ENCODE results near the gene VAPA.

DNA sequence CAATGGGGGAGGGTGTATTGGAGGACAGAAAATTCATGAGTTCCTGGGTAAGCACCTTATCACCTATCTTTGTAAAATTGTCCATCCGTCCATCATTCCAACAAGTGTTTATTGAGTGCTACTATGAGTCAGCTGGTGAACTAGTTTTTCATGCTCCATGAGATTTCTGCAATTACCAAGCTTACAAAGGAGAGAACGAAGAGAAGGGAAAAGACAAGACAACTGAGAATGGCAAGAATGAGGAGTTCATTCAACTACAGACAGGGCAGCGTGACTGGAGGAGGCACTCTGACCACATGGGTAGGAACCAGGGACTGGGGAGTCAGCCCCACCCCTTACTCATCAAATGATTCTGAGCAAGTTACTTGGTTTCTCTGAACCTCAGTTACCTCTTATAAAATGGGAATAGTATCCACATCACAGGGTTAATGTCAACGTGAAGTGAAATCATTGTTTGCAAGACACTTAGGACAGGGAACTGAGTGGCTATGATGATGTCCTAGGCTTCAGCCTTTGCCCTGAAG lies 46.7 kb upstream of the VAPA start:
- TF ChIP-seq POLR2A (IDR thresholded peaks at IDR 0.05; ENCODE audit: extremely low read depth, insufficient read length), result no peak
- TF ChIP-seq, protein P1, sequence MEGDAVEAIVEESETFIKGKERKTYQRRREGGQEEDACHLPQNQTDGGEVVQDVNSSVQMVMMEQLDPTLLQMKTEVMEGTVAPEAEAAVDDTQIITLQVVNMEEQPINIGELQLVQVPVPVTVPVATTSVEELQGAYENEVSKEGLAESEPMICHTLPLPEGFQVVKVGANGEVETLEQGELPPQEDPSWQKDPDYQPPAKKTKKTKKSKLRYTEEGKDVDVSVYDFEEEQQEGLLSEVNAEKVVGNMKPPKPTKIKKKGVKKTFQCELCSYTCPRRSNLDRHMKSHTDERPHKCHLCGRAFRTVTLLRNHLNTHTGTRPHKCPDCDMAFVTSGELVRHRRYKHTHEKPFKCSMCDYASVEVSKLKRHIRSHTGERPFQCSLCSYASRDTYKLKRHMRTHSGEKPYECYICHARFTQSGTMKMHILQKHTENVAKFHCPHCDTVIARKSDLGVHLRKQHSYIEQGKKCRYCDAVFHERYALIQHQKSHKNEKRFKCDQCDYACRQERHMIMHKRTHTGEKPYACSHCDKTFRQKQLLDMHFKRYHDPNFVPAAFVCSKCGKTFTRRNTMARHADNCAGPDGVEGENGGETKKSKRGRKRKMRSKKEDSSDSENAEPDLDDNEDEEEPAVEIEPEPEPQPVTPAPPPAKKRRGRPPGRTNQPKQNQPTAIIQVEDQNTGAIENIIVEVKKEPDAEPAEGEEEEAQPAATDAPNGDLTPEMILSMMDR (IDR thresholded peaks at IDR 0.05; ENCODE audit: low read depth, low read length), result no peak

All from NB4 (cell line).